Peyer's patch (tissue), 4 donors: ENCODE measurements around the gene NTN1. TPM values are rescaled to one million over a fixed set of nuclear protein-coding genes. Genes with fewer than 3 reads are reported as not detected.

Experiments used
- DNase-seq, 3 donors: peaks; one replicate each; pipeline ENCODE4 v3.0.0-alpha.2; 2017 to 2019
- H3K27ac ChIP-seq, 4 donors: fragments of 200-600 bp; sonication (generic); one replicate each; pipeline ENCODE4 v1.5.1; 2016 to 2019
- H3K27me3 ChIP-seq, 2 donors: fragments of 200-600 bp; sonication (generic); one replicate each; pipeline ENCODE4 v1.5.1; 2019
- H3K36me3 ChIP-seq, 3 donors: fragments of 200-600 bp; sonication (generic); one replicate each; pipeline ENCODE4 v1.5.1; 2016 to 2019
- H3K4me1 ChIP-seq, 4 donors: fragments of 200-600 bp; sonication (generic); one replicate each; pipeline ENCODE4 v1.5.1; 2016 to 2019
- H3K4me3 ChIP-seq, 4 donors: fragments of 200-600 bp; sonication (generic); 1 replicate in 3 of 4; 2 replicates in 1 of 4; pipeline ENCODE4 v1.5.1; 2016 to 2019; ENCODE audit warnings: mild to moderate bottlenecking in 1 of 4
- H3K9me3 ChIP-seq, 4 donors: fragments of 200-600 bp; sonication (generic); one replicate each; pipeline ENCODE4 v1.5.1; 2016 to 2019; ENCODE audit warnings: mild to moderate bottlenecking in 1 of 4
- CTCF ChIP-seq, 6 experiments: fragments of 450-650 bp in 4 of 6; fragments of 200-600 bp in 2 of 6; sonication (generic) in 1 of 6; IDR thresholded peaks; one replicate each; pipeline ENCODE4 v1.5.1; 2017 to 2019; ENCODE audit warnings: antibody characterized with exemption in 6 of 6, mild to moderate bottlenecking in 3 of 6, moderate library complexity in 1 of 6
- POLR2A ChIP-seq, 2 donors: fragments of 450-650 bp; IDR thresholded peaks; one replicate each; pipeline ENCODE4 v1.5.1; 2017; ENCODE audit warnings: antibody characterized with exemption in 2 of 2, mild to moderate bottlenecking in 2 of 2, moderate library complexity in 2 of 2
- total RNA-seq, 4 donors: library from RNA; depleted of rRNA; stranded (reverse); fragments of >200 nt; gene quantifications; one replicate each; pipeline ENCODE4 v1.1.0, GENCODE V29; 2016

NTN1 gene
- total RNA-seq, 4 donors from 2014 or later: 4.0 to 17.3 (median 10.9) TPM

DNA sequence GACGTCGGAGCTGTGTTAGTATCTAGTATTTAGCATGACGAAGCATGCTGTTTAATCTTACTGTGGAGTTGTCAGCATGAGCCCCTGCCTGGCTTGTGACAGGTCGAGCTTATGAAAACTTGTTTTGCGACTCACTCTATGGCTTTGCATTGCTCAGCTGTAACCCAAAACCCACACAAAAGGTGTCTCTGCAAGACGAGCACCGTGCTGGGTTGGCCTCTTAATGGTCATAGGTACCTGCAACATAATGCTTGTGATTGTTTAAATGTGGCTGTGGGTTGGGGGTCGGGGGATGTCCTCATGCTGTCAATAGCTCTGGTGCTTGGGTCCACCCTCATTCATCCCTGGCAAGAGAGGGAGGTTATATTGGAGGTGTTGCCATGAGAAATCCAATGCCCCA is 5.4 kb downstream of the NTN1 start:
- Histone ChIP-seq H3K27ac (no peak overlapping the region), H3K4me1 (peaks cover 7 to 19% (median 14%) of the 10 kb centered on the region in 4 donors), H3K4me3 (no peak overlapping the region), H3K27me3 (peaks cover 0 to 8% of the 10 kb centered on the region in 2 donors), H3K36me3 (no peaks in the 10 kb centered on the region), H3K9me3 (no peaks in the 10 kb centered on the region)
- DNase-seq: no peak
- TF ChIP-seq POLR2A (IDR thresholded peaks at IDR 0.05) (no peak), CTCF (IDR thresholded peaks at IDR 0.05) (no peak)

GRCh38 chr17:9028202-9028987 is 7.1 kb downstream of the NTN1 start:
- no peak for DNase-seq
- no peaks in the 10 kb centered on the region for H3K36me3 ChIP-seq
- TF ChIP-seq CTCF (IDR thresholded peaks at IDR 0.05) (no peak), POLR2A (IDR thresholded peaks at IDR 0.05) (no peak)

GRCh38 chr17:9028988-9029570 is 7.8 kb downstream of the NTN1 start:
- H3K36me3 ChIP-seq: no peaks in the 10 kb centered on the region
- TF ChIP-seq POLR2A (IDR thresholded peaks at IDR 0.05): no peak
- no peak for TF ChIP-seq CTCF (IDR thresholded peaks at IDR 0.05)
- H3K27ac ChIP-seq: peak overlapping the region in 1 of 4 donors; percentile 72

More at GRCh38 chr17:9028202-9028987, 7.1 kb downstream of the NTN1 start:
- Histone ChIP-seq H3K27ac (peak overlapping the region in 3 of 4 donors; percentile 27 to 72 (median 45)), H3K4me1 (peaks cover 0 to 2% (median under 1%) of the 10 kb centered on the region in 4 donors), H3K9me3 (no peaks in the 10 kb centered on the region), H3K27me3 (no peaks in the 10 kb centered on the region), H3K4me3 (no peak overlapping the region)

GRCh38 chr17:9032151-9032550 is 10.8 kb downstream of the NTN1 start:
- Histone ChIP-seq H3K4me3 (no peak overlapping the region), H3K9me3 (no peaks in the 10 kb centered on the region), H3K36me3 (no peaks in the 10 kb centered on the region), H3K4me1 (no peaks in the 10 kb centered on the region), H3K27me3 (no peaks in the 10 kb centered on the region), H3K27ac (no peak overlapping the region)
- TF ChIP-seq POLR2A (IDR thresholded peaks at IDR 0.05) (no peak), CTCF (IDR thresholded peaks at IDR 0.05) (no peak)
- DNase-seq: no peak

More at GRCh38 chr17:9028988-9029570, 7.8 kb downstream of the NTN1 start:
- no peaks in the 10 kb centered on the region for H3K27me3 ChIP-seq
- no peaks in the 10 kb centered on the region for H3K9me3 ChIP-seq
- no peaks in the 10 kb centered on the region for H3K4me1 ChIP-seq
- DNase-seq: no peak
- H3K4me3 ChIP-seq: no peak overlapping the region

DNA sequence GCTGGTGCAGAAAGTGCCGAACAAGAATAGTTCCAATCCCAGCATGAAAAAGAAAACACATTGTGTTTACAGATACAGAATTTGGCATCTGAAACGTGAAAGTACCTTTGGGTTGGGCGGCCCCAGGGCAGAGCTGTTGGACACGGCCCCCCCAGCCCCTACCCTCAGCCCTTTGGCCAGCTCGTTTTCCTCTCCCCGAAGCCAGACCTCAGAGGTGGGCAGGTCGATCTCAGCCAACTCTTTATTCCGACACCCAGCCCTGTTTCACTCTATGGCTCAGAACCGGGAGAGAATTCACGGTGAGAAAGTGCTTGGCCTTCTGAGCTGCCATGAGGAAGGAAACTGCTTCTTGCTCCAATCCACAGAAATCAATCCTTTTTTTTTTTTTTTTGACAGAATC is 11.3 kb downstream of the NTN1 start:
- Histone ChIP-seq H3K27ac (no peak overlapping the region), H3K36me3 (no peaks in the 10 kb centered on the region), H3K4me3 (no peak overlapping the region), H3K27me3 (no peaks in the 10 kb centered on the region), H3K4me1 (no peaks in the 10 kb centered on the region), H3K9me3 (no peaks in the 10 kb centered on the region)
- DNase-seq: no peak
- TF ChIP-seq POLR2A (IDR thresholded peaks at IDR 0.05) (no peak), CTCF (IDR thresholded peaks at IDR 0.05) (no peak)
